B cell (primary cell): ENCODE results near the gene PPM1M. TPM values are rescaled to one million over a fixed set of nuclear protein-coding genes. Genes with fewer than 3 reads are reported as not detected.

Experiments
- ATAC-seq: fragments of 200-7000 bp; cut with Tn5 transposase; one replicate; pipeline ENCODE4 v1.10.0; 2021; ENCODE audit warnings: low read depth, mild to moderate bottlenecking, moderate number of reproducible peaks, moderate library complexity
- CTCF ChIA-PET: fragments of 350-600 bp; sonication (Branson Sonifier 250); formaldehyde crosslinking; loops from one replicate; lab custom pipeline; 2021; ENCODE audit warnings: antibody characterized with exemption, inconsistent platforms; lab: Charles Lee
- POLR2A ChIA-PET: fragments of 350-600 bp; sonication (Branson Sonifier 250); formaldehyde crosslinking; loops from one replicate; lab custom pipeline; 2021; ENCODE audit warnings: antibody characterized with exemption; lab: Charles Lee
- DNase-seq: peaks from one replicate; pipeline ENCODE4 v3.0.0; 2013
- H2AFZ ChIP-seq: 2 replicates; pipeline ENCODE4 v1.6.1; 2012; ENCODE audit warnings: mild to moderate bottlenecking, low read depth, low read length; ENCODE audit not compliant: insufficient read depth, poor library complexity, severe bottlenecking
- H3K27ac ChIP-seq, 2 donors: 1 replicate in 1 of 2; 2 replicates in 1 of 2; pipeline ENCODE4 v1.5.1; 2012 to 2013; ENCODE audit warnings: low read length in 2 of 2, mild to moderate bottlenecking in 2 of 2, moderate library complexity in 1 of 2
- H3K27me3 ChIP-seq, 4 experiments: fragments of 200-600 bp in 1 of 4; sonication (generic) in 1 of 4; replicated peaks in 1 of 4; 1 replicate in 2 of 4; 2 replicates in 2 of 4; pipeline versions ENCODE4 v1.6.1 to v1.7.0; 2013 to 2016; ENCODE audit warnings: low read length in 3 of 4, mild to moderate bottlenecking in 2 of 4, mixed read lengths in 1 of 4, moderate library complexity in 1 of 4; ENCODE audit not compliant: insufficient read depth in 4 of 4, control insufficient read depth in 3 of 4; ENCODE audit errors: control extremely low read depth in 1 of 4
- H3K36me3 ChIP-seq, 2 experiments: replicated peaks in 1 of 2; 1 replicate in 1 of 2; 2 replicates in 1 of 2; pipeline versions ENCODE4 v1.6.1 to v1.7.1; 2013; ENCODE audit warnings: low read length in 1 of 2; ENCODE audit not compliant: insufficient read depth in 2 of 2, control insufficient read depth in 1 of 2; ENCODE audit errors: control extremely low read depth in 1 of 2, extremely low read depth in 1 of 2
- H3K4me1 ChIP-seq, 2 donors: fragments of 200-600 bp in 1 of 2; sonication (generic) in 1 of 2; 1 replicate in 1 of 2; 2 replicates in 1 of 2; pipeline versions ENCODE4 v1.5.1 to v1.6.1; 2013 to 2017; ENCODE audit warnings: low read length in 2 of 2; ENCODE audit not compliant: control insufficient read depth in 2 of 2, insufficient read depth in 2 of 2
- H3K4me2 ChIP-seq: replicated peaks from 2 replicates; pipeline ENCODE3; 2012; ENCODE audit warnings: mild to moderate bottlenecking, low read depth, low read length; ENCODE audit not compliant: poor library complexity, severe bottlenecking
- H3K4me3 ChIP-seq, 5 experiments: fragments of 200-600 bp in 1 of 5; sonication (generic) in 1 of 5; 1 replicate in 3 of 5; 2 replicates in 2 of 5; pipeline versions ENCODE4 v1.5.1 to v1.7.0; 2011 to 2016; ENCODE audit warnings: low read length in 4 of 5, mild to moderate bottlenecking in 4 of 5, low read depth in 2 of 5, control low read depth in 1 of 5, moderate library complexity in 1 of 5; ENCODE audit not compliant: insufficient read depth in 1 of 5; ENCODE audit errors: control extremely low read depth in 1 of 5, extremely low read depth in 1 of 5
- H3K79me2 ChIP-seq: fragments of 200-600 bp; sonication (generic); one replicate; pipeline ENCODE4 v1.6.0; 2016; ENCODE audit warnings: low read length; ENCODE audit not compliant: control insufficient read depth, insufficient read depth
- H3K9ac ChIP-seq: fragments of 200-600 bp; sonication (generic); 2 replicates; pipeline ENCODE4 v1.6.1; 2017; ENCODE audit warnings: mild to moderate bottlenecking, low read length, moderate library complexity
- H3K9me3 ChIP-seq, 3 donors: one replicate each; pipeline versions ENCODE4 v1.6.1 to v1.7.1; 2013; ENCODE audit warnings: low read length in 2 of 3; ENCODE audit not compliant: control insufficient read depth in 2 of 3, insufficient read depth in 1 of 3; ENCODE audit errors: control extremely low read depth in 1 of 3
- H4K20me1 ChIP-seq: 2 replicates; pipeline ENCODE4 v1.6.0; 2012; ENCODE audit warnings: mild to moderate bottlenecking, low read length; ENCODE audit not compliant: insufficient read depth, control insufficient read depth, poor library complexity, severe bottlenecking
- H3K27ac Mint-ChIP-seq: one replicate; pipeline ENCODE4 v1.8.0; 2021; ENCODE audit warnings: mixed read lengths
- H3K27me3 Mint-ChIP-seq: one replicate; pipeline ENCODE4 v1.8.0; 2021; ENCODE audit warnings: mixed read lengths
- H3K4me1 Mint-ChIP-seq: one replicate; pipeline ENCODE4 v1.8.0; 2021; ENCODE audit warnings: mixed read lengths
- H3K4me3 Mint-ChIP-seq: one replicate; pipeline ENCODE4 v1.8.0; 2021; ENCODE audit warnings: mixed read lengths
- H3K9me3 Mint-ChIP-seq: one replicate; pipeline ENCODE4 v1.8.0; 2022; ENCODE audit warnings: mixed read lengths; ENCODE audit not compliant: insufficient read depth
- CTCF ChIP-seq: fragments of 200-600 bp; IDR thresholded peaks from one replicate; pipeline ENCODE4 v1.8.0; 2022; ENCODE audit warnings: antibody characterized with exemption, mild to moderate bottlenecking
- EZH2 ChIP-seq: IDR thresholded peaks from 2 replicates; pipeline ENCODE4 v1.6.1; 2012; ENCODE audit warnings: borderline replicate concordance, low read depth, mild to moderate bottlenecking, moderate library complexity, low read length; ENCODE audit not compliant: insufficient read depth, poor library complexity, severe bottlenecking
- WGBS: methylation state at CpG from one replicate; pipeline ENCODE4 v1.1.5; 2013; ENCODE audit warnings: missing lambda C conversion rate; ENCODE audit not compliant: insufficient coverage; 5-methylcytosine and 5-hydroxymethylcytosine counted together
- intact Hi-C: fragments of 100-400 bp; cut with micrococcal nuclease; formaldehyde crosslinking; loops from one replicate; pipeline ENCODE4 v1.10.0; 2022
- polyA plus RNA-seq: library from polyadenylated mRNA; depleted of rRNA; stranded (reverse); fragments of >200 nt; gene quantifications from 2 replicates; pipeline ENCODE4 v1.2.3, GENCODE V29; 2012
- total RNA-seq, 2 donors: library from RNA; stranded (reverse); fragments of 120-200 nt in 1 of 2; gene quantifications; 1 replicate in 1 of 2; 2 replicates in 1 of 2; pipeline versions ENCODE4 v1.2.3 to v1.2.4, GENCODE V29; 2013 to 2022

PPM1M gene
- total and polyA plus RNA-seq, 2 donors (not counting 1 experiment from before 2014, with no cell fraction given) = 45.0 to 65.2 TPM

- Histone ChIP-seq H3K36me3 (peaks cover 1 to 73% of the 10 kb centered on the region in 2 experiments), H3K4me3 (no peak overlapping the region), H3K27me3 (no peaks in the 10 kb centered on the region), H3K9ac (no peak overlapping the region), H3K4me2 (peak overlapping the region; percentile 37), H3K27ac (peak overlapping the region in 1 of 2 donors; percentile 27), H4K20me1 (peaks cover 32% of the 10 kb centered on the region), H3K4me1 (peaks cover 48 to 61% of the 10 kb centered on the region in 2 donors), H2AFZ (no peak overlapping the region), H3K9me3 (no peaks in the 10 kb centered on the region), H3K79me2 (peaks cover 44% of the 10 kb centered on the region)
- intact Hi-C loops = no loop called here
- POLR2A ChIA-PET = interaction anchor here (0.9 kb wide), 1 partner anchor 8 kb away, joined by 3 read pairs; the partner anchor contains the start of gene TLR9
- no peaks in the 10 kb centered on the region for H3K9me3 Mint-ChIP-seq
- DNase-seq = no peak
- WGBS = 50% methylated on average over 7 of the region's 10 CpGs
- no peak for TF ChIP-seq EZH2
- TF ChIP-seq CTCF = no peak
- H3K4me1 Mint-ChIP-seq = peaks cover 49% of the 10 kb centered on the region
- no peaks in the 10 kb centered on the region for H3K27me3 Mint-ChIP-seq
- no peak for ATAC-seq
- H3K4me3 Mint-ChIP-seq = no peak overlapping the region
- CTCF ChIA-PET = interaction anchor here (2.6 to 12.3 kb wide), 3 partner anchors 16 to 121 kb away, joined by 7 to 265 read pairs (median 177); partner anchors contain the start of genes GLYCTK and WDR82
- H3K27ac Mint-ChIP-seq = peak overlapping the region; percentile 71
These were observed 28.2 kb upstream of the PPM1M start for GRCh38 chr3:52217409-52217805.

- WGBS = 83% methylated on average over 1 of the region's 3 CpGs
- Histone ChIP-seq H3K27me3 (no peaks in the 10 kb centered on the region), H3K4me3 (no peak overlapping the region), H4K20me1 (peaks cover 34% of the 10 kb centered on the region), H3K27ac (peak overlapping the region; percentile 10 to 12), H2AFZ (no peak overlapping the region), H3K9ac (no peak overlapping the region), H3K4me1 (peaks cover 48 to 67% of the 10 kb centered on the region in 2 donors), H3K9me3 (no peaks in the 10 kb centered on the region), H3K79me2 (peaks cover 50% of the 10 kb centered on the region), H3K36me3 (peaks cover 1 to 74% of the 10 kb centered on the region in 2 experiments), H3K4me2 (peak overlapping the region; percentile 58)
- no peak overlapping the region for H3K4me3 Mint-ChIP-seq
- TF ChIP-seq EZH2 (no peak), CTCF (no peak)
- H3K27me3 Mint-ChIP-seq = no peaks in the 10 kb centered on the region
- POLR2A ChIA-PET = no interaction called here
- no peaks in the 10 kb centered on the region for H3K9me3 Mint-ChIP-seq
- ATAC-seq (no peak), DNase-seq (peak; percentile 19)
- H3K27ac Mint-ChIP-seq = peak overlapping the region; percentile 26
- H3K4me1 Mint-ChIP-seq = peaks cover 55% of the 10 kb centered on the region
- intact Hi-C loops = no loop called here
- CTCF ChIA-PET = interaction anchor here (2.6 to 12.3 kb wide), 5 partner anchors 17 to 121 kb away, joined by 7 to 265 read pairs (median 177); partner anchors contain the start of genes GLYCTK, PPM1M, TWF2 and WDR82
These were observed 27.5 kb upstream of the PPM1M start for GRCh38 chr3:52218026-52218425.
